HepG2 (cell line): Measurements from ENCODE around the gene MRPL54. TPM values are rescaled to one million over a fixed set of nuclear protein-coding genes. Genes with fewer than 3 reads are reported as not detected.

Source experiments
- ATAC-seq: fragments of 200-7000 bp; cut with Tn5 transposase; 3 replicates; pipeline ENCODE4 v1.9.1; 2020; ENCODE audit warnings: mild to moderate bottlenecking, moderate library complexity
- BruUV-seq: library from RNA; stranded (reverse); fragments of 400-500 nt; replicated peaks from 2 replicates; lab custom pipeline; 2021; lab: Mats Ljungman, UMichigan
- CTCF ChIA-PET: fragments of 300-600 bp; formaldehyde crosslinking; extraction: SDS; loops from one replicate; lab custom pipeline; 2021; ENCODE audit warnings: low total read pairs, inconsistent platforms, low intra/inter-chr PET ratio; lab: Yijun Ruan, JAX
- POLR2A ChIA-PET: fragments of 350-600 bp; sonication (Branson Sonifier 250); formaldehyde crosslinking; loops from one replicate; lab custom pipeline; 2020; ENCODE audit warnings: antibody characterized with exemption, inconsistent platforms; lab: Yijun Ruan, JAX
- DNase-seq: peaks from one replicate; pipeline ENCODE4 v3.0.0-alpha.2; 2015; ENCODE audit warnings: low spot score
- FAIRE-seq: peaks from 3 replicates; lab custom pipeline; 2011; peaks lifted over from hg19 to GRCh38; lab: Jason Lieb, UNC
- H2AFZ ChIP-seq: one replicate; pipeline ENCODE4 v1.6.1; 2011; ENCODE audit warnings: low read length, inconsistent platforms
- H3K27ac ChIP-seq: fragments of 300-600 bp; 3 replicates; pipeline ENCODE4 v1.8.0; 2011; ENCODE audit warnings: mixed run types, mild to moderate bottlenecking, mixed read lengths, low read length, inconsistent platforms; ENCODE audit not compliant: insufficient read depth; ENCODE audit errors: extremely low read length
- H3K27me3 ChIP-seq, 2 experiments: fragments of 200-600 bp in 1 of 2; 2 replicates in 1 of 2; 3 replicates in 1 of 2; pipeline versions ENCODE4 v1.6.0 to v1.8.0; 2011; ENCODE audit warnings: low read length in 2 of 2, mild to moderate bottlenecking in 2 of 2, moderate library complexity in 2 of 2, inconsistent platforms in 1 of 2; ENCODE audit not compliant: insufficient read depth in 2 of 2, control insufficient read depth in 1 of 2
- H3K36me3 ChIP-seq, 2 experiments: fragments of 200-600 bp in 1 of 2; replicated peaks in 1 of 2; 2 replicates in 1 of 2; 3 replicates in 1 of 2; pipeline versions ENCODE4 v1.5.1 to v1.8.0; 2011; ENCODE audit warnings: low read length in 2 of 2, inconsistent platforms in 1 of 2; ENCODE audit not compliant: insufficient read depth in 2 of 2, control insufficient read depth in 1 of 2
- H3K4me1 ChIP-seq: 2 replicates; pipeline ENCODE4 v1.5.1; 2012; ENCODE audit warnings: low read length, inconsistent platforms; ENCODE audit not compliant: insufficient read depth
- H3K4me2 ChIP-seq: 2 replicates; pipeline ENCODE4 v1.6.0; 2011; ENCODE audit warnings: low read depth, low read length, inconsistent platforms
- H3K4me3 ChIP-seq, 3 experiments: fragments of 200-600 bp in 1 of 3; sonication (generic), shearing (Covaris generic) in 1 of 3; replicated peaks in 1 of 3; 2 replicates each; pipeline ENCODE4 v1.5.1; 2011 to 2016; ENCODE audit warnings: low read length in 3 of 3, inconsistent platforms in 2 of 3, low read depth in 2 of 3, mild to moderate bottlenecking in 2 of 3, control low read depth in 1 of 3, mixed read lengths in 1 of 3; ENCODE audit not compliant: insufficient read depth in 1 of 3
- H3K79me2 ChIP-seq: one replicate; pipeline ENCODE4 v1.6.1; 2011; ENCODE audit warnings: low read length, inconsistent platforms; ENCODE audit not compliant: insufficient read depth
- H3K9ac ChIP-seq: 2 replicates; pipeline ENCODE4 v1.6.0; 2011; ENCODE audit warnings: mild to moderate bottlenecking, low read depth, low read length, inconsistent platforms; ENCODE audit not compliant: insufficient read depth
- H3K9me3 ChIP-seq: 2 replicates; pipeline ENCODE4 v1.5.1; 2012; ENCODE audit warnings: mild to moderate bottlenecking, low read length
- H4K20me1 ChIP-seq: 2 replicates; pipeline ENCODE4 v1.6.0; 2011; ENCODE audit warnings: inconsistent platforms, mild to moderate bottlenecking, low read length, moderate library complexity; ENCODE audit not compliant: insufficient read depth
- ADNP ChIP-seq: sonication (generic); formaldehyde crosslinking; IDR thresholded peaks from 2 replicates; pipeline ENCODE4 v1.4.0; 2020; ENCODE audit warnings: missing genetic modification reagents
- EHMT2 ChIP-seq: fragments of 200-600 bp; sonication (generic); IDR thresholded peaks from 2 replicates; pipeline ENCODE4 v1.7.0; 2017; ENCODE audit warnings: antibody characterized with exemption, low read depth, low read length, borderline replicate concordance
- FOXO4 ChIP-seq: sonication (generic); formaldehyde crosslinking; conservative IDR thresholded peaks from 2 replicates; pipeline ENCODE4 v1.8.1; 2023; ENCODE audit warnings: missing genetic modification reagents
- IKZF5 ChIP-seq: IDR thresholded peaks from 2 replicates; pipeline ENCODE4 v1.6.1; 2018; ENCODE audit warnings: missing genetic modification reagents, mild to moderate bottlenecking, missing compliant biosample characterization
- KDM1A ChIP-seq: IDR thresholded peaks from 2 replicates; pipeline ENCODE4 v1.6.1; 2016; ENCODE audit warnings: missing compliant biosample characterization
- POGZ ChIP-seq: sonication (generic); formaldehyde crosslinking; IDR thresholded peaks from 2 replicates; pipeline ENCODE4 v1.4.0; 2020; ENCODE audit warnings: mild to moderate bottlenecking, missing genetic modification reagents
- POLR2G ChIP-seq: fragments of 200-400 bp; formaldehyde crosslinking; IDR thresholded peaks from 2 replicates; pipeline ENCODE4 v1.6.1; 2018; ENCODE audit warnings: mild to moderate bottlenecking, low read depth, low read length, moderate library complexity
- RXRA ChIP-seq: sonication (generic); formaldehyde crosslinking; IDR thresholded peaks from 2 replicates; pipeline ENCODE4 v1.5.1; 2020; ENCODE audit warnings: missing genetic modification reagents
- ZMYM3 ChIP-seq: sonication (generic); formaldehyde crosslinking; IDR thresholded peaks from 2 replicates; pipeline ENCODE4 v1.5.1; 2020; ENCODE audit warnings: mild to moderate bottlenecking, missing genetic modification reagents
- ZNF101 ChIP-seq: sonication (generic); formaldehyde crosslinking; IDR thresholded peaks from 2 replicates; pipeline ENCODE4 v1.4.0; 2020; ENCODE audit warnings: mild to moderate bottlenecking, low read depth, missing genetic modification reagents, borderline replicate concordance
- ZNF138 ChIP-seq: sonication (generic); formaldehyde crosslinking; IDR thresholded peaks from 2 replicates; pipeline ENCODE4 v1.5.0; 2020; ENCODE audit warnings: mild to moderate bottlenecking, low read depth, missing genetic modification reagents
- ZNF574 ChIP-seq: sonication (generic); formaldehyde crosslinking; IDR thresholded peaks from 2 replicates; pipeline ENCODE4 v1.4.0; 2020; ENCODE audit warnings: missing genetic modification reagents
- ZNF629 ChIP-seq: sonication (generic); formaldehyde crosslinking; conservative IDR thresholded peaks from 2 replicates; pipeline ENCODE4 v1.5.0; 2020; ENCODE audit warnings: missing genetic modification reagents
- ZNF674 ChIP-seq: sonication (generic); formaldehyde crosslinking; IDR thresholded peaks from 2 replicates; pipeline ENCODE4 v1.5.0; 2020; ENCODE audit warnings: low read depth, mild to moderate bottlenecking, missing genetic modification reagents
- ZNF710 ChIP-seq: sonication (generic); formaldehyde crosslinking; IDR thresholded peaks from 2 replicates; pipeline ENCODE4 v1.5.0; 2020; ENCODE audit warnings: mild to moderate bottlenecking, missing genetic modification reagents, borderline replicate concordance
- ZNF782 ChIP-seq: sonication (generic); formaldehyde crosslinking; IDR thresholded peaks from 2 replicates; pipeline ENCODE4 v1.4.0; 2020; ENCODE audit warnings: missing genetic modification reagents, mild to moderate bottlenecking, borderline replicate concordance
- WGBS: methylation state at CpG from one replicate; pipeline ENCODE4 v1.1.6; 2017; ENCODE audit warnings: low lambda C conversion rate; 5-methylcytosine and 5-hydroxymethylcytosine counted together
- in situ Hi-C: cut with HindIII; loops from 2 replicates; pipeline ENCODE4 v1.10.0; 2017; ENCODE audit warnings: low pct_unique_long_range_greater_than_20kb; ENCODE audit not compliant: extremely low pct_ligation_motif_present
- intact Hi-C: fragments of 100-400 bp; cut with micrococcal nuclease; formaldehyde crosslinking; loops from one replicate; pipeline ENCODE4 v1.10.0; 2022; ENCODE audit not compliant: unreplicated experiment
- polyA plus RNA-seq, 8 experiments: library from polyadenylated mRNA; depleted of rRNA in 3 of 8; stranded (reverse) in 7 of 8; unstranded in 1 of 8; fragments of >200 nt; fragmentation: Illumina TruSeq in 4 of 8; extraction: Trizol in 4 of 8; gene quantifications; 2 replicates each; pipeline versions ENCODE4 v1.2.1 to v1.2.3, GENCODE V29; 2011 to 2016; ENCODE audit warnings: low read depth in 4 of 8, missing spikeins in 1 of 8, mixed read lengths in 1 of 8; ENCODE audit not compliant: insufficient read depth in 1 of 8
- total RNA-seq, 5 experiments: library from RNA; depleted of rRNA; stranded (reverse); fragments of >200 nt; fragmentation: Illumina TruSeq; extraction: Trizol; gene quantifications; 2 replicates each; pipeline ENCODE4 v1.2.3, GENCODE V29; 2016; ENCODE audit warnings: low read depth in 1 of 5

MRPL54 gene
- total and polyA plus RNA-seq, 2 of the 13 experiments (the other 11 are each of a cell fraction or from before 2014, with no cell fraction given) = 36.8 to 66.9 TPM

GRCh38 chr19:3760871-3761361 is 1.6 kb upstream of the MRPL54 start:
- FAIRE-seq (no peak), DNase-seq (no peak), ATAC-seq (no peak)
- no peak overlapping the region for H2AFZ ChIP-seq
- H3K4me2 ChIP-seq = peak overlapping the region; percentile 88
- H3K4me1 ChIP-seq = peaks cover 17% of the 10 kb centered on the region
- no peaks in the 10 kb centered on the region for H4K20me1 ChIP-seq
- in situ Hi-C loops = no loop called here
- ChIA-PET POLR2A (interaction anchor here (0.6 to 0.8 kb wide), 2 partner anchors 38 to 486 kb away, joined by 3 read pairs; partner anchors contain the start of gene YJU2), CTCF (no interaction called here)
- intact Hi-C loops = loop anchor here (10.0 kb wide), 1 partner anchor 56 kb away; the partner anchor contains the start of genes PIP5K1C and TJP3
- no peaks in the 10 kb centered on the region; a peak in 1 of 5 replicates for H3K27me3 ChIP-seq
- H3K36me3 ChIP-seq = peaks cover 3 to 14% of the 10 kb centered on the region in 2 experiments; a peak in 3 of 5 replicates
- peak overlapping the region; percentile 93 for H3K9ac ChIP-seq
- no peaks in the 10 kb centered on the region for H3K9me3 ChIP-seq
- WGBS = 26% methylated on average over 7 of the region's 7 CpGs
- H3K79me2 ChIP-seq = peaks cover 12% of the 10 kb centered on the region
- TSS peak; percentile 72 for BruUV-seq
- H3K4me3 ChIP-seq = peak overlapping the region; percentile 84 to 99 (median 90)
- H3K27ac ChIP-seq = peak overlapping the region; percentile 89
- TF ChIP-seq ZNF138 (no peak), FOXO4 (no peak), ZNF629 (CRISPR knock-in tag) (peak; percentile 97), EHMT2 (no peak), POLR2G (no peak), ZNF782 (CRISPR knock-in tag) (no peak), ZNF674 (CRISPR knock-in tag) (no peak), ZNF101 (CRISPR knock-in tag) (no peak), ZNF574 (CRISPR knock-in tag) (no peak), ADNP (CRISPR knock-in tag) (peak; percentile 75; the same call in 1 of the 2 replicates), KDM1A (CRISPR knock-in tag) (peak; percentile 48; the same call in 1 of the 2 replicates), ZMYM3 (CRISPR knock-in tag) (peak; percentile 83), ZNF710 (no peak), IKZF5 (0 out of 2 replicates have a peak, but pooled peaks have one; percentile 4), POGZ (no peak), RXRA (CRISPR knock-in tag) (no peak)
